Aorta (tissue), 5 donors: Measurements from ENCODE around the gene APOL1. TPM values are rescaled to one million over a fixed set of nuclear protein-coding genes. Genes with fewer than 3 reads are reported as not detected.

Experiments used
- ATAC-seq: fragments of 200-7000 bp; cut with Tn5 transposase; one replicate; pipeline ENCODE4 v1.9.1; 2022; ENCODE audit warnings: moderate library complexity; ENCODE audit not compliant: low FRiP score
- DNase-seq, 2 donors: peaks; one replicate each; pipeline ENCODE4 v3.0.0-alpha.2; 2020
- H3K27ac ChIP-seq, 2 donors: one replicate each; pipeline ENCODE4 v1.5.1; 2013; ENCODE audit warnings: low read length in 2 of 2, mild to moderate bottlenecking in 2 of 2, moderate library complexity in 2 of 2, control low read depth in 1 of 2, inconsistent platforms in 1 of 2, low read depth in 1 of 2
- H3K27me3 ChIP-seq, 2 donors: one replicate each; pipeline ENCODE4 v1.6.1; 2013; ENCODE audit warnings: control low read depth in 1 of 2, low read length in 1 of 2, mild to moderate bottlenecking in 1 of 2, moderate library complexity in 1 of 2; ENCODE audit not compliant: insufficient read depth in 2 of 2, control insufficient read depth in 1 of 2
- H3K36me3 ChIP-seq, 2 donors: one replicate each; pipeline ENCODE4 v1.6.1; 2013; ENCODE audit warnings: control low read depth in 1 of 2, low read length in 1 of 2, mild to moderate bottlenecking in 1 of 2; ENCODE audit not compliant: insufficient read depth in 2 of 2, control insufficient read depth in 1 of 2
- H3K4me1 ChIP-seq, 2 donors: one replicate each; pipeline ENCODE4 v1.6.1; 2013; ENCODE audit warnings: low read length in 2 of 2, control low read depth in 1 of 2, mild to moderate bottlenecking in 1 of 2, moderate library complexity in 1 of 2; ENCODE audit not compliant: insufficient read depth in 2 of 2, control insufficient read depth in 1 of 2
- H3K4me3 ChIP-seq, 2 donors: one replicate each; pipeline ENCODE4 v1.5.1; 2013; ENCODE audit warnings: low read length in 2 of 2, control low read depth in 1 of 2, mild to moderate bottlenecking in 1 of 2
- H3K9me3 ChIP-seq: one replicate; pipeline ENCODE4 v1.6.1; 2013; ENCODE audit warnings: mild to moderate bottlenecking, low read length; ENCODE audit not compliant: control insufficient read depth
- WGBS, 2 donors: extraction: QIAGEN DNeasy Blood & Tissue Kit; methylation state at CpG; one replicate each; pipeline ENCODE4 v1.1.7; 2013; 5-methylcytosine and 5-hydroxymethylcytosine counted together
- intact Hi-C, 2 donors: fragments of 100-400 bp; cut with DNase I; formaldehyde crosslinking; loops; one replicate each; pipeline versions ENCODE4 v1.14.2 to v1.15.0; 2022
- polyA plus RNA-seq, 2 donors: library from polyadenylated mRNA; stranded (reverse); fragments of 200-250 nt; gene quantifications; one replicate each; pipeline ENCODE4 v1.2.3, GENCODE V29; 2013
- total RNA-seq, 2 donors: library from RNA; stranded (reverse); fragmentation: NEBNext Ultra II Directional; extraction: Animal tissue kit (Norgen Biotek cat#: 25700); gene quantifications; one replicate each; pipeline ENCODE4 v1.2.1, GENCODE V29; 2021
- donor health status: healthy with polysubstance abuse.
- donor health status: Bipolar disorder and iron deficiency.
- donor health status: DM: no; HTN: no; CAD: no.
- donor health status: DM: no; HTN: no; CAD: no.
- donor health status: DM: yes; HTN: yes; CAD: no.

The APOL1 gene
- total and polyA plus RNA-seq, 4 donors: 14.1 to 74.0 (median 43.2) TPM

DNA sequence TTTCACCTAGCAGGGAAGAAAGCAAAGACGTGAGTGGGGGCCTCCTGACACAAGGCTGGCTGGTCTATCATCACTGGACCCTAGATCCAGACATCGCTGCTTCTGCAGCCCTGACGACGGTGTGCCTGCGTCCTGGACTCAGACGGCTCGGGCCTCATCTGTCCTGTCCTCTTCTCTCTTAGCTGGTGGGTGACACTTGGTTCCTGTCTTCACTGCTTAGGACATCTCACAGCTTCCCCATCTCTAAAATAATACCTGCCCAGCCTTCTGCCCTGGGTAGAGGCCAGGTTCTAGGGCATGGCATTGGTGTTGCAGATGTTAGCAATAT, 41.3 kb downstream of the APOL1 start:
- 83 to 87% methylated on average over 7 of the region's 7 CpGs for WGBS, 2 donors
- H3K4me3 ChIP-seq: no peak overlapping the region
- H3K9me3 ChIP-seq: no peaks in the 10 kb centered on the region
- no peak overlapping the region for H3K27ac ChIP-seq
- no peaks in the 10 kb centered on the region for H3K27me3 ChIP-seq
- no peaks in the 10 kb centered on the region for H3K4me1 ChIP-seq
- ATAC-seq: no peak
- peaks cover 0 to 43% of the 10 kb centered on the region in 2 donors for H3K36me3 ChIP-seq
- intact Hi-C loops: no loop called here
- no peak for DNase-seq

DNA sequence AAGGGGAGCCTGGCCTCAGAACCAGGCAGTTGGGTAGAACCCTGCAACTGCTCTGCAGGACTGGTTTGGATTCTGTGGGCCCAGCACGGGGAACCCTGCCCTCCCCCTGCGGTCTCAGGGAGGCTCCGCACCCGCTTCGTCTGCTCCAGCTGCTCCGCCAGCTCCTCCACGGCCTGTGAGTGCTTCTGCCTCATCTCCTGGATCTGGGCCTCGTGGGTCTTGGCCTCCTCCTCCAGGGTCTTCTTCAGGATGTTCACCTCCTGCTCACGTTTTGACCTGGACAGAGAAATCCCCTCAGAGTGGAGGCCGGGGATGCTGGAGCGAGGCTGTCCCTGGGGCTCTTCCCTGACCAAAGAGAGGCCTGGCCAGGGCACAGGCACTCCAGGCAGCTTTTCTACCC, 41.9 kb downstream of the APOL1 start:
- no peak overlapping the region for H3K27ac ChIP-seq
- ATAC-seq (no peak), DNase-seq (peak in 1 of 2 donors; percentile 48)
- 84 to 87% methylated on average over 11 of the region's 11 CpGs for WGBS, 2 donors
- H3K27me3 ChIP-seq: no peaks in the 10 kb centered on the region
- peaks cover 2 to 42% of the 10 kb centered on the region in 2 donors for H3K36me3 ChIP-seq
- H3K4me1 ChIP-seq: no peaks in the 10 kb centered on the region
- H3K9me3 ChIP-seq: no peaks in the 10 kb centered on the region
- H3K4me3 ChIP-seq: no peak overlapping the region
- intact Hi-C loops: no loop called here

DNA sequence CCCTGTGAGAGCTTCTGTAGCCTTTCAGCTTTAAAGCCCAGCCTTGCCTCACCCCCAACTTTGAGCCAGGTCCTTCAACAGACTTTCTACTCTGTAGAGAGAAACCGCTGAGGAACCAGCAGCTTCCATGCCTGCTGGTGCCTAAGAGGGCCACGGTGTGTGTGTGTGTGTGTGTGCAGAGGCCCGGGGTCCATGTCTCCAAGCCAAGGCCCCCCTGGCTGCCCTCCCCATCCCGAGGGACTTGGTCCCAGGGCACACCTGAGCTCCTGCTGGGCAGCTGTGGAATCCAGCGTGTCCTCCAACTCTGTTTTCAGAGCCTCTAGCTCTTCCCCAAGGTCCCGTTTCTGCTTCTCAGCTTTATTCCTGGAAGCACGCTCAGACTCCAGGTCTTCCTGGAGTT, 42.3 kb downstream of the APOL1 start:
- 81 to 84% methylated on average over 7 of the region's 7 CpGs for WGBS, 2 donors
- Histone ChIP-seq H3K4me3 (no peak overlapping the region), H3K27ac (no peak overlapping the region), H3K27me3 (no peaks in the 10 kb centered on the region), H3K9me3 (no peaks in the 10 kb centered on the region), H3K36me3 (peaks cover 2 to 43% of the 10 kb centered on the region in 2 donors), H3K4me1 (no peaks in the 10 kb centered on the region)
- DNase-seq (peak in 1 of 2 donors; percentile 14), ATAC-seq (no peak)
- intact Hi-C loops: no loop called here

DNA sequence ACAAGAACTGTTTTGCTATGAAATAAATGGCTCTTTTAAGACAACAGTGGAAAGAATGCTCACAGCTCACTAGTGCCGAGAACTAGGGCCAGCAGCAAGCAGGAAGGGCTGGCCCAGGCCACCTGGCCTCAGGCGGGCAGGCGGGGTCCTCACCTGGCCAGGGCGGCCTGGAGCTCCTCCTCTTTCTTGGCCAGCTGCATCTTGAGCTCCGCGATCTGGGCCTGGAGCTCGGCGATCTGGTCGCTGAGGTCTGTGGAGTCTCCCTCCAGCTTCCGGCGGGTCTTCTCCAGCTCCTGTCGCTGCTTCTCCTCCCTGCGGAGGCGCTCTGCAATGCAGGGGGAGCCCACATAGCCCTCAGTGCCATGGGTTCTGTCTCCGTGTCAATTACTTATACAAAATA, 43.8 kb downstream of the APOL1 start:
- no peak overlapping the region for H3K27ac ChIP-seq
- H3K36me3 ChIP-seq: peaks cover 6 to 53% of the 10 kb centered on the region in 2 donors

DNA sequence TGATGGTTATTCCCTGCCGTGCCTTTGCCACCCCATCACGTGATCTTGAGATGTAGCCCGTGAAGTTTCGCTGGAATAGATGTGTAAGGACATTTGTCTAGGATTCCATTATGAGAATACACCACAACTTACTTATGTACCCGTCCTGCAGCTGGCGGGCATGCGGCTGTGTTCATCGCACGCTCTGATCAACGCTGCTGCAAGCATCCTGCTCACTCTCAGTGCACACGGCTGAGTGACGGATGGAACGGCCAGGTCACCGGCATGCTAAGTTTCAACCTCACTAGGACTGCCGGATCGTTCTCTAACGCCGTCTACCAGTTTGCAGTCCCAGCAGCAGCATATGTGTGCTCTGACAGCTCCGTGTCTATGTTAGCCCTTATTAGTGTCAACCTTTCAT, 44.6 kb downstream of the APOL1 start:
- ATAC-seq (no peak), DNase-seq (no peak)
- no peaks in the 10 kb centered on the region for H3K9me3 ChIP-seq
- intact Hi-C loops: no loop called here
- no peak overlapping the region for H3K4me3 ChIP-seq
- no peaks in the 10 kb centered on the region for H3K27me3 ChIP-seq
- 78 to 80% methylated on average over 19 of the region's 19 CpGs for WGBS, 2 donors
- peaks cover 6 to 49% of the 10 kb centered on the region in 2 donors for H3K36me3 ChIP-seq
- H3K4me1 ChIP-seq: no peaks in the 10 kb centered on the region
- H3K27ac ChIP-seq: no peak overlapping the region

More for the DNA sequence above, 43.8 kb downstream of the APOL1 start:
- H3K4me3 ChIP-seq: no peak overlapping the region
- intact Hi-C loops: no loop called here
- 88 to 89% methylated on average over 15 of the region's 15 CpGs for WGBS, 2 donors
- no peaks in the 10 kb centered on the region for H3K4me1 ChIP-seq
- H3K9me3 ChIP-seq: no peaks in the 10 kb centered on the region
- ATAC-seq (no peak), DNase-seq (no peak)
- no peaks in the 10 kb centered on the region for H3K27me3 ChIP-seq

DNA sequence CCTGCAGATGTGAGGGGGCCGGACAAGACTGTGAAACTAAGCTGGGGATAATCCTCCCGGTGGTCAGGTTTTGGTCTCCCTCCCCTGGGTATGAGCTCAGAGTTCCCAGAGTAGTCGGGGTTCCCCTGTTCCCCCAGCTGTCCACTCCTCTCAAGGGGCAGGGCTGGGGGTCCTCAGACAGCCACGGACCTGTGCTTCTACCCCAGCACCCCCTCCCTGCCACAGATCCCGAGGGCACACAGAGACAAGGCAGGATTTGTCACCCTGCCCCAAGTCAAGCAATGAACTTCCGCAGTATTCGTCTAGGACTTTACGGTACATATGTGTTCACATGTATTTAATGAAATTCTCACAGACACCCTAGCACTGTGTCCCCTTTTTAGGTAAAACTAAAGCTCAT, 45.2 kb downstream of the APOL1 start:
- intact Hi-C loops: no loop called here
- Histone ChIP-seq H3K9me3 (no peaks in the 10 kb centered on the region), H3K4me1 (no peaks in the 10 kb centered on the region), H3K27ac (no peak overlapping the region), H3K36me3 (peaks cover 6 to 52% of the 10 kb centered on the region in 2 donors), H3K27me3 (no peaks in the 10 kb centered on the region), H3K4me3 (no peak overlapping the region)
- 82% methylated on average over 8 of the region's 8 CpGs for WGBS, 2 donors
- DNase-seq (no peak), ATAC-seq (no peak)

DNA sequence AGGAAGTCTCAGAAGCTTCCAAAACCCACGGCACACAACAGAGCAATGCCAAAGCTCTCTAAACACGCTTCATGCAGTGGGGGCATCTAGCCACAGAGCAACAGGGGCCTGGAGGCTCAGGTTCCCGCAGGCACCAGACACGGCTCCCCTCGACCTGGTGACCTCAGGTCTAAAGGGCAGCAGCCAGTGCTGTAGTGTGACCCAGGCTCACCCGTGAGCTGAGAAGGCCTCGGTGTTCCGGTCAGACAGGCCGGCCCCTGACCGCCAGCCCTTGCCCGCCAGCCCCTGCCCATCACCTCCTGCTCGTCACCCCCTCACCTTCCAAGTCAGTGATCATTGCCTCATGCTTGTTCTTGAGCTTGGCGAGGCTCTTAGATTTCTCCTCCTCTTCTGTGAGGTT, 45.7 kb downstream of the APOL1 start:
- no peaks in the 10 kb centered on the region for H3K4me1 ChIP-seq
- peaks cover 6 to 51% of the 10 kb centered on the region in 2 donors for H3K36me3 ChIP-seq
- intact Hi-C loops: no loop called here
- no peaks in the 10 kb centered on the region for H3K27me3 ChIP-seq
- 86% methylated on average over 13 of the region's 13 CpGs for WGBS, 2 donors
- H3K4me3 ChIP-seq: no peak overlapping the region
- H3K9me3 ChIP-seq: no peaks in the 10 kb centered on the region
- ATAC-seq (no peak), DNase-seq (no peak)
- no peak overlapping the region for H3K27ac ChIP-seq

DNA sequence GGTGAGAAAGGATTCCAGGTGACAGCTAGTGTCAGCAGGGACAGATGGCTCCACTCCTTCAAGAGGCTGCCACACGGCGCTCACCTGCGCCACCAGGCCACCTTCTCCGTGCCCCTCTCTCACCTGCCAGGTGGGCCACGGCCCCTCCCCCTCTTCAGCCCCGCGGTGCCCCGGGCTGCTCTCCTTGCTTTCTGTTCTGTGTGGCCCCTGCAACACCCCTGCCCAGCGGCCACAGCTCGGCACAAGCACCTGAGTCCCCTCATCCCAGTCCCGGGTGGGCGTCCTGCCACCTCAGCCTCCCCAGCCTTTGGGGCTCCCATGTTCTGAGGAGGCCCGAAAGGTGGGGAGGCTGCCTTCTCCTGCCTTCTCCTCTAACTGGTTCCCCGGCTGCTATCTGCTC, 46.4 kb downstream of the APOL1 start:
- Histone ChIP-seq H3K9me3 (no peaks in the 10 kb centered on the region), H3K27me3 (no peaks in the 10 kb centered on the region), H3K27ac (no peak overlapping the region), H3K4me1 (no peaks in the 10 kb centered on the region), H3K4me3 (no peak overlapping the region), H3K36me3 (peaks cover 6 to 51% of the 10 kb centered on the region in 2 donors)
- WGBS, 2 donors: 79 to 84% methylated on average over 14 of the region's 14 CpGs
- ATAC-seq (no peak), DNase-seq (no peak)
- intact Hi-C loops: no loop called here

DNA sequence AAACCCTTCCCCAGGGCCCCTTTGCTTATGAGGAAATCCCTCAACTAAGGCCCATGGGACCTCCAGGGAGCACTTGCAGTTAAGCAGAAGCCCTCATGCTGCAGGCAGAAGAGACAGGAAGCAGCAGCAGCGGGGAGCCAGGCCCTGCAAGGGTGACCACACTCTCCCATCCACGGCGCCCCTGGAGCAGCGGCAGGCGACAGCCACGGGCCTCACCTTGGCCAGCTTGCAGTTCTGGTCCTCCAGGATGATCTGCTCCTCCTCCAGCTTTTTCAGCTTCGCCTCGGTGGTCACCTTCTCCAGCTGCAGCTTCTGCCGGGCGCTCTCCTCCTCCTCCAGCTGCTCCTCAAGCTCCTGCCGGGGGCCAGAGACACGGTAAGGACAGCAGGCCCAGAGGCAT, 47.0 kb downstream of the APOL1 start:
- ATAC-seq (no peak), DNase-seq (no peak)
- H3K27ac ChIP-seq: no peak overlapping the region
- H3K36me3 ChIP-seq: peaks cover 6 to 51% of the 10 kb centered on the region in 2 donors
- no peaks in the 10 kb centered on the region for H3K9me3 ChIP-seq
- no peak overlapping the region for H3K4me3 ChIP-seq
- H3K27me3 ChIP-seq: no peaks in the 10 kb centered on the region
- intact Hi-C loops: loop anchor here in 1 of 2 donors (5.0 kb wide), 1 partner anchor 172 kb away; no protein-coding TSS in a partner anchor
- no peaks in the 10 kb centered on the region for H3K4me1 ChIP-seq
- 87 to 88% methylated on average over 12 of the region's 12 CpGs for WGBS, 2 donors
